Measurements from ENCODE around the gene ARL10.

ARL10 gene

DNA sequence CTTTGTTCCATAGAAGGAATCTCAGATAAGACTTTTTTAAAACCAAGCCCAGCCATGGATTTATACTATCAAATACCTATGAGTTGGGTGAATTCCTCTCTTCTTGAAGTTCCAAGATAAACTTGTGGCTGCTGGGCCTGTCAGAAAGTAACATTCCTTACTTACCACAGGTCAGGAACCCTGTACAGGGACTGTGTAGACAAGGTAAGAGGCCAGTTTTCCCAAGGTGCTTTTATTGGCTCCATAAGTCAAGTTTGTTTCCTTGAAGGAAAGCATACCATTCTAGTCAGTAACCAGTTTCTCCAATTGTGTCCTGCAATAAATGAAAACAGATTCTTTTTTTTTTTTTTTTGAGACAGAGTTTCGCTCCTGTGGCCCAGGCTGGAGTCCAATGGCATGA lies 59.9 kb downstream of the ARL10 start:
- Histone ChIP-seq H3K4me3 (ENCODE audit: low read length) (no peak overlapping the region), H3K27ac (ENCODE audit: low read length) (no peak overlapping the region), H3K9me3 (ENCODE audit: control insufficient read depth, insufficient read depth, low read length) (no peaks in the 10 kb centered on the region), H3K27me3 (ENCODE audit: control insufficient read depth, insufficient read depth, low read length) (no peaks in the 10 kb centered on the region), H3K36me3 (ENCODE audit: control insufficient read depth, insufficient read depth, low read length) (no peaks in the 10 kb centered on the region), H3K4me1 (ENCODE audit: control insufficient read depth, insufficient read depth, low read length) (no peaks in the 10 kb centered on the region)
- DNase-seq (ENCODE audit: low read depth, low spot score), result no peak
- WGBS (ENCODE audit: insufficient coverage, insufficient read length), result no CpG with 5 or more reads among the region's 1 CpG

DNA sequence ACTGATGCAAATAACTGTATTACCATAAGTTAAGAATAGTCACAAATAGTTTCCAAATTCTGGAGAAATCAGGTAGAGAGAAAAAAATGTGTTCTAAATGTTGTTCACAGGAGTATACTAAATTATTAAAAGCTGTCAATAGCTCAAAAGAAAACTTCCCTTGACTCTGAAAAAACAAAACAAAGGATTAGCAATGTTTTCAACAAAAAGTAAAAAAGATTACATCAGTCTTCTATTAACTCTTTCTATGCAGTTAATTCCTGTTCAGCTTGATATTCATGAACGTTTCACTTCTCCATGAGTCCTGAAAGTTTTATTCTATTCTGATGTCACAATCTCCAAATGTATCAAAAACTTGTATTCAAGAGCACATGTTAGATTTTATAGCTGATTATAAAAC lies 60.5 kb downstream of the ARL10 start:
- H3K4me3 ChIP-seq (ENCODE audit: low read length), result no peak overlapping the region
- no peaks in the 10 kb centered on the region for H3K27me3 ChIP-seq (ENCODE audit: control insufficient read depth, insufficient read depth, low read length)
- no peak overlapping the region for H3K27ac ChIP-seq (ENCODE audit: low read length)
- WGBS (ENCODE audit: insufficient coverage, insufficient read length), result no CpG with 5 or more reads among the region's 1 CpG
- H3K9me3 ChIP-seq (ENCODE audit: control insufficient read depth, insufficient read depth, low read length), result no peaks in the 10 kb centered on the region
- DNase-seq (ENCODE audit: low read depth, low spot score), result no peak
- no peaks in the 10 kb centered on the region for H3K4me1 ChIP-seq (ENCODE audit: control insufficient read depth, insufficient read depth, low read length)
- no peaks in the 10 kb centered on the region for H3K36me3 ChIP-seq (ENCODE audit: control insufficient read depth, insufficient read depth, low read length)

DNA sequence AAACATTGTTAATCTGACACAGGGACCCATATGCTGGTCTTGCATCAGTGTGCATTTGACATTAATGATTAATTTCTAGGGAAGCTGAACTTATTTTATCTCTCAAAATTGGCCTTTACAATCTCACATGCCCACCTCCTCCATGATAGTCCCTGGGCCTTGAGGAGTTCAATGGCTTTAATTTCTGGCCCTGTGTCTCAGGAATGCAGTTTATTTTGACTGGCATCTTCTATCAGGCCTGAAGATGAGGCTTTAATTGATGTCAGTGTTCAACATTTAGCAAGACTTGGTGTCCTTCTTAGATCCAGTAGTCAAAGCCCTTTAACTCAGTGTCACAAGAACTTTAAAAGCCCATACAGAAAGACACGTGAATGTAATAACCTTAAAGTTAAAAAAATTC lies 61.6 kb downstream of the ARL10 start:
- no peaks in the 10 kb centered on the region for H3K36me3 ChIP-seq (ENCODE audit: control insufficient read depth, insufficient read depth, low read length)
- no CpG with 5 or more reads among the region's 1 CpG for WGBS (ENCODE audit: insufficient coverage, insufficient read length)
- H3K9me3 ChIP-seq (ENCODE audit: control insufficient read depth, insufficient read depth, low read length), result no peaks in the 10 kb centered on the region
- no peaks in the 10 kb centered on the region for H3K4me1 ChIP-seq (ENCODE audit: control insufficient read depth, insufficient read depth, low read length)
- DNase-seq (ENCODE audit: low read depth, low spot score), result no peak
- H3K27me3 ChIP-seq (ENCODE audit: control insufficient read depth, insufficient read depth, low read length), result no peaks in the 10 kb centered on the region
- H3K27ac ChIP-seq (ENCODE audit: low read length), result no peak overlapping the region
- H3K4me3 ChIP-seq (ENCODE audit: low read length), result no peak overlapping the region

DNA sequence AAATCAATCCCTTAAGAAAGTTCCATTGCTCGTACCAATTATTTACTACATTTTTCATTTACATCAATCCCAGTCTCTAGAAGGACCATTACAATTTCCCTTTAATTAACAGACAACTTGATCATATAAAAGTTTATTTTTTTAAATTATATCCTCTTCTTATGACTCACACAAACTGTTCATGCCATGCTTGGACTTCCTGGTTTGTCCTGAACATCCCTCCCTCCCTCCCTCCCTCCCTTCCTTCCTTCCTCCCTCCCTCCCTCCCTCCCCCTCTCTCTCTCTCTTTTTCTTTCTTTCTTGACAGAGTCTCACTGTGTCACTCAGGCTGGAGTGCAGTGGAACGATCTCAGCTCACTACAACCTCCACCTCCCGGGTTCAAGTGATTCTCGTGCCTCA lies 62.7 kb downstream of the ARL10 start:
- no peaks in the 10 kb centered on the region for H3K9me3 ChIP-seq (ENCODE audit: control insufficient read depth, insufficient read depth, low read length)
- no peaks in the 10 kb centered on the region for H3K27me3 ChIP-seq (ENCODE audit: control insufficient read depth, insufficient read depth, low read length)
- WGBS (ENCODE audit: insufficient coverage, insufficient read length), result 100% methylated on average over 1 of the region's 4 CpGs
- no peak overlapping the region for H3K4me3 ChIP-seq (ENCODE audit: low read length)
- no peaks in the 10 kb centered on the region for H3K36me3 ChIP-seq (ENCODE audit: control insufficient read depth, insufficient read depth, low read length)
- DNase-seq (ENCODE audit: low read depth, low spot score), result no peak
- no peak overlapping the region for H3K27ac ChIP-seq (ENCODE audit: low read length)
- H3K4me1 ChIP-seq (ENCODE audit: control insufficient read depth, insufficient read depth, low read length), result no peaks in the 10 kb centered on the region

DNA sequence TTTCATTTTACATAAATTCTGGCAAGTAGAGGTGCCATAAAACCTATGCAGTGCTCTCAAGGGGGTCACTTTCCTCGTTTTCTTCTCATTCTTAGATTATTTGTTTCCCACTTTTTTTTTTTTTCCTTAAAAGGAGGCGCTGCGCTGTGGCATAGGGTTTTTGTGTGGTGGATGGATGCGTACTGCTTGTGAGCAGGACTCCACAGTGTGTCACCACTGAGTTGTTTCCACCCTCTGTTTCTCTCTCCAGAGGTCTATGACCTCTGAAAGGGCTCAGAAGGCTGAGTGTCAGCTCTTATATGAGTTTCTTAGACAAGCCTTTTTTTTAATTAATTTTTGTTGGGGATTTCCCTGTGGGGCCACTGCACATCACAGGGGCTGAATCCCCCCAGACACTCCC lies 64.7 kb downstream of the ARL10 start:
- Histone ChIP-seq H3K4me1 (ENCODE audit: control insufficient read depth, insufficient read depth, low read length) (no peaks in the 10 kb centered on the region), H3K27me3 (ENCODE audit: control insufficient read depth, insufficient read depth, low read length) (no peaks in the 10 kb centered on the region), H3K9me3 (ENCODE audit: control insufficient read depth, insufficient read depth, low read length) (no peaks in the 10 kb centered on the region), H3K27ac (ENCODE audit: low read length) (no peak overlapping the region), H3K36me3 (ENCODE audit: control insufficient read depth, insufficient read depth, low read length) (no peaks in the 10 kb centered on the region), H3K4me3 (ENCODE audit: low read length) (no peak overlapping the region)
- no CpG with 5 or more reads among the region's 4 CpGs for WGBS (ENCODE audit: insufficient coverage, insufficient read length)
- no peak for DNase-seq (ENCODE audit: low read depth, low spot score)
